Measurements from ENCODE around the gene CCT7.

The CCT7 gene

DNA sequence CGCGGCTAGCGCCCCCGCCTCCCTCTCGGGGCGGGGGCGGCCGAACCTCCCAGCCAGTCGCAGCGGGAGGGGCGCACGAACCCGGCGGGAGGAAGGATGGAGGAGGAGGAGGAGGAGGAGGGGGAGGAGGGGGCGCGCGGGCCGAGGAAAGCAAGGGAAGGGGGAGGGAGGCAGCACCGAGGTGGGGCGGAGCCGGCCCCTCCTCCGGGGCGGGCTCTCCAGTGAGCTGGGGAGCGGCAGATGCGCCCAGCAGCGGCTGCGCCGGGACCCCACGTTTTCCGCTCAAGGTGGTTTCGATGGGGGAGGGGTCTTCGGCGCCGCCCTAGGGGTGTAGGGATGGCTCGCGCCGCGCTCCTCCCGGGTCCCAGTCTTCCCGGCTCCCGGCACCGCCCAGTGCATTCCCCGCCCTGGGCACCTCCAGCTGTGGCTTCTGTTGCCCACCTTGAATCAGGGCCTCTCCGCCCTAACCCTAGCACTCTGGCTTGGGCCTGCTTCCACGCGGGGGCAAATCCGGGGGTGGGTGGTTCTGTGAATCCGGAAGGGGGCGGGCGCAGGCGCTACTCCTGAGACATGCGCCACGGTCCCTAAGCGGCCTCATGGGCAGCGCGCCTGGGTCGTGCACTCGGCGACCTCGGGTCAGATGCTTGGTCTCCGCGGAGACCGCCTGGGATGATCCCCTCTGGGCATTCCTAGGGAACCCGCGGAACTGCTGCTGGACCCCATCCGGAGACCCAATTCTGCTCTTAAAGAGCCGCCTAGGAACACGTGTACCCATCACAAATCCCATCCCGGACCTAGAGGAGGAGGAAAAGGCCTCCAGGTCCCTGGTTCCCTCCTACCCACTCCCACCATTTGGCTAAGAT, 50.4 kb downstream of the CCT7 start, which contains the start of gene FBXO41 (continued):
- no peak for TF ChIP-seq ZNF548 (tag by site-specific recombination; IDR thresholded peaks at IDR 0.05)
- no peak for TF ChIP-seq ZNF18 (tag by site-specific recombination; IDR thresholded peaks at IDR 0.05)
- TF ChIP-seq KLF9 (tag by site-specific recombination; IDR thresholded peaks at IDR 0.05; ENCODE audit: low read depth): no peak; the same call in 1 of the 2 replicates
- TF ChIP-seq ZNF585B (tag by site-specific recombination; IDR thresholded peaks at IDR 0.05): no peak
- no peak for TF ChIP-seq ZNF175 (tag by site-specific recombination; IDR thresholded peaks at IDR 0.05)
- TF ChIP-seq ZNF23 (tag by site-specific recombination; IDR thresholded peaks at IDR 0.05; ENCODE audit: borderline replicate concordance): no peak
- TF ChIP-seq ZBTB48 (tag by site-specific recombination; IDR thresholded peaks at IDR 0.05): peak; percentile 72
- no peak for TF ChIP-seq ZNF239 (tag by site-specific recombination; IDR thresholded peaks at IDR 0.05)
- no peak for TF ChIP-seq ZNF670 (tag by site-specific recombination; IDR thresholded peaks at IDR 0.05; ENCODE audit: low read depth)
- no peak for TF ChIP-seq SETDB1 (IDR thresholded peaks at IDR 0.05; ENCODE audit: insufficient read length, low read length)
- no peak for TF ChIP-seq HOXC10 (CRISPR knock-in tag; IDR thresholded peaks at IDR 0.05)
- no peak for TF ChIP-seq OVOL3 (tag by site-specific recombination; IDR thresholded peaks at IDR 0.05)
- no peak for TF ChIP-seq REST (tag by site-specific recombination; IDR thresholded peaks at IDR 0.05)
- no peak for TF ChIP-seq ZNF747 (tag by site-specific recombination; IDR thresholded peaks at IDR 0.05)
- no peak for TF ChIP-seq ZNF112 (tag by site-specific recombination; IDR thresholded peaks at IDR 0.05)
- TF ChIP-seq HOXA7 (CRISPR knock-in tag; IDR thresholded peaks at IDR 0.05; ENCODE audit: borderline replicate concordance): no peak
- no peak for TF ChIP-seq ZNF184 (tag by site-specific recombination; IDR thresholded peaks at IDR 0.05)
- TF ChIP-seq ZNF274 (IDR thresholded peaks at IDR 0.05; ENCODE audit: low read length): no peak
- no peak for TF ChIP-seq ZNF274 (tag by site-specific recombination; IDR thresholded peaks at IDR 0.05; ENCODE audit: borderline replicate concordance)
- no peak for TF ChIP-seq ZNF2 (tag by site-specific recombination; IDR thresholded peaks at IDR 0.05)
- peak; percentile 90 for TF ChIP-seq ZFHX2 (tag by site-specific recombination; conservative IDR thresholded peaks at IDR 0.05)
- TF ChIP-seq ZNF398 (tag by site-specific recombination; IDR thresholded peaks at IDR 0.05): peak; percentile 96
- no peak for TF ChIP-seq ZNF488 (tag by site-specific recombination; IDR thresholded peaks at IDR 0.05)
- no peak for TF ChIP-seq MZF1 (tag by site-specific recombination; IDR thresholded peaks at IDR 0.05; ENCODE audit: borderline replicate concordance)
- no peak for TF ChIP-seq SP7 (tag by site-specific recombination; IDR thresholded peaks at IDR 0.05)
- TF ChIP-seq BCL6B (tag by site-specific recombination; IDR thresholded peaks at IDR 0.05): no peak
- TF ChIP-seq, protein P1, sequence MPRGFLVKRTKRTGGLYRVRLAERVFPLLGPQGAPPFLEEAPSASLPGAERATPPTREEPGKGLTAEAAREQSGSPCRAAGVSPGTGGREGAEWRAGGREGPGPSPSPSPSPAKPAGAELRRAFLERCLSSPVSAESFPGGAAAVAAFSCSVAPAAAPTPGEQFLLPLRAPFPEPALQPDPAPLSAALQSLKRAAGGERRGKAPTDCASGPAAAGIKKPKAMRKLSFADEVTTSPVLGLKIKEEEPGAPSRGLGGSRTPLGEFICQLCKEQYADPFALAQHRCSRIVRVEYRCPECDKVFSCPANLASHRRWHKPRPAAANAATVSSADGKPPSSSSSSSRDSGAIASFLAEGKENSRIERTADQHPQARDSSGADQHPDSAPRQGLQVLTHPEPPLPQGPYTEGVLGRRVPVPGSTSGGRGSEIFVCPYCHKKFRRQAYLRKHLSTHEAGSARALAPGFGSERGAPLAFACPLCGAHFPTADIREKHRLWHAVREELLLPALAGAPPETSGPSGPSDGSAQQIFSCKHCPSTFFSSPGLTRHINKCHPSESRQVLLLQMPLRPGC (tag by site-specific recombination; IDR thresholded peaks at IDR 0.05): no peak
- no peak for TF ChIP-seq ZNF707 (tag by site-specific recombination; IDR thresholded peaks at IDR 0.05)

Data from HEK293 (cell line).